GM10248 (cell line): ENCODE measurements around the gene CALN1.

Source experiments
- CTCF ChIA-PET: fragments of 300-600 bp; sonication (Branson Sonifier 250); formaldehyde crosslinking; extraction: SDS; loops from one replicate; lab custom pipeline; 2021; ENCODE audit warnings: antibody characterized with exemption; lab: Yijun Ruan, JAX
- POLR2A ChIA-PET: fragments of 350-650 bp; sonication (Branson Sonifier 250); formaldehyde crosslinking; extraction: SDS; loops from one replicate; lab custom pipeline; 2020; ENCODE audit warnings: antibody characterized with exemption; lab: Yijun Ruan, JAX
- DNase-seq: peaks from one replicate; pipeline ENCODE4 v3.0.0; 2012; ENCODE audit errors: extremely low spot score
- CTCF ChIP-seq: IDR thresholded peaks from 2 replicates; pipeline ENCODE4 v1.5.1; 2012; ENCODE audit warnings: mild to moderate bottlenecking, low read depth; ENCODE audit errors: extremely low read depth, missing control alignments, control extremely low read depth

Gene CALN1

GRCh38 chr7:72334698-72335097 is 77.4 kb downstream of the CALN1 start:
- no peak for DNase-seq
- POLR2A ChIA-PET = no interaction called here
- CTCF ChIA-PET = interaction anchor here (1.0 to 1.5 kb wide), 2 partner anchors 13 to 20 kb away, joined by 3 to 4 read pairs; no protein-coding TSS in a partner anchor
- no peak for TF ChIP-seq CTCF

DNA sequence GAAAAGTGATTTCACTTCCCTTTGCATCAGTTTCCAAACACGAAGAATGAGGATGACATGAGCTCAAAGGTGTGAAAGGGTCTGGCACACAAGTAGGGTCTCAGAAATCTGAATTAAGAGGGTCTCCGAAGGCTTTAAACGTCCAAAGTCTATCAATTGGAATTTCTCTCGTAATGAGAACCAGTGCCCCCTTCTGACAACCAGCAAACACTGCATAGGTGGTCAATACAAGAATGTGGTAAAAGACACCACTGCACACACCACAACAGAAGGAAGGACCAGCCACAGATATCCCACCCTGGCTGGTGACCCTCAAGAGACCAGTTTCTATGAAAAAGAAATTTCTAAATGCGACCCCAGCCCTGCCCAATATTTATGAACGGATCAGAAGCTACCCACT is 78.1 kb downstream of the CALN1 start:
- TF ChIP-seq CTCF = no peak
- POLR2A ChIA-PET = no interaction called here
- DNase-seq = no peak
- CTCF ChIA-PET = interaction anchor here (1.0 to 1.6 kb wide), 3 partner anchors 9 to 20 kb away, joined by 3 to 4 read pairs (median 4); no protein-coding TSS in a partner anchor

GRCh38 chr7:72326811-72327210 is 85.3 kb downstream of the CALN1 start:
- no peak for DNase-seq
- no peak for TF ChIP-seq CTCF
- POLR2A ChIA-PET = no interaction called here
- CTCF ChIA-PET = no interaction called here

DNA sequence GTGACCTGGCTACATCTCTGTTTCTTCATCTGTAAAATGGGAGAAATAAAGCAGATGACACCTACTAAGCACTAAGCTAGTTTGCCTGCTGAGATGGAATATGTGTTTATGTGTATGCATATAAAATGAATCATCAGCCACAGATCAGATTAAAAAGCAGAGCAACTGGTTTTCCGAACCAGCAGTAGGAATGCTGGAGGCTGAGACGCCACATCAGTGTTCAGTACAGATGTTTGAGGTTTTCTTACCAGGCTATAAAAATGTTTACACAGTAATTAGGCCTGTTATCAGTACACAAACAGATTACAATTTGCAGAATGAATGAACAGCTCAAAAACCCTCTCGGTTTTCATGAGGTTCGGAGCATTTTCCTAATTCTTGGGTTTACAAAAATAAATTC is 85.8 kb downstream of the CALN1 start:
- ChIA-PET POLR2A (no interaction called here), CTCF (no interaction called here)
- no peak for TF ChIP-seq CTCF
- no peak for DNase-seq

DNA sequence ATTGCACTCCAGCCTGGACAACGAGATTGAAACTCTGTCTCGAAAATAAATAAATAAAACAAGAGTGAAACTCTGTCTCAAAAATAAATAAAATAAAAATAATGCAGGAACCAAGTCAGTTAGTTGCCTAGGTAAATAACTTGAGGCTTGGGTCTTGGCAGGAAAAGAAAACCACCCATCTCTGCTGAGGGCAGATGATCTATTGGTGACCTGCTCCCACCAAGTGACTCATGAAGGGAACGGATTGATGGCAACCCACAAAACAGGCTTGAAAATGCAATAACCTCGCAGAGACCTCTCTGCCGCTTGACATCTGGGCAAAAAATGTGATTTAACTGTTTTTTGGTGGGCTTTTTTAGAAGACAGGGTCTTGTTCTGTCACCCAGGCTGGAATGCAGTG is 86.6 kb downstream of the CALN1 start:
- no peak for TF ChIP-seq CTCF
- ChIA-PET POLR2A (no interaction called here), CTCF (no interaction called here)
- no peak for DNase-seq

GRCh38 chr7:72321637-72322036 is 90.5 kb downstream of the CALN1 start:
- ChIA-PET POLR2A (no interaction called here), CTCF (interaction anchor here (1.1 to 1.3 kb wide), 3 partner anchors 10 to 17 kb away, joined by 3 to 4 read pairs (median 3); no protein-coding TSS in a partner anchor)
- no peak for DNase-seq
- no peak for TF ChIP-seq CTCF

DNA sequence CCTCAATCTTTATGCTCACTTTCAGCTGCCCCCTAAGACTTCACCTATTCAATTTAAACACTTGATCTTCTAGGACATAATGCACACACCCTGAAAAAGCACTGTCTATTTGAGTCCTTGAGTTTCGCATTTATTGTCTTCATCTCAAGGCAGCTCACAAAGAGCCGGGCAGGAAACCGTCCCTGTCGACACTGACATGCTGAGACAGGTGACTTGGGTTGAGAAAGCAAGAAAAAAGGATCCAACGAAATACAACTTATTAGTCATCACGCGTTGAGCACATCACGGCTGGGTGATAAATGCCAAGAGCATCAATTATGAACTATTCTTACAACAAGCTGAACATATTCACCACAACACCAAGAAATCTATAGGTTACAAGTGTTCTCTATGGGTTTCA is 91.1 kb downstream of the CALN1 start:
- CTCF ChIA-PET = interaction anchor here (1.1 to 1.3 kb wide), 3 partner anchors 9 to 17 kb away, joined by 3 to 4 read pairs (median 3); no protein-coding TSS in a partner anchor
- TF ChIP-seq CTCF = no peak

More for the DNA sequence above, 91.1 kb downstream of the CALN1 start:
- POLR2A ChIA-PET = no interaction called here
- DNase-seq = no peak
